Esophagus squamous epithelium (tissue), 4 donors: Measurements from ENCODE around the gene SFXN5.

Source experiments
- POLR2A ChIP-seq, 4 donors: fragments of 450-650 bp; IDR thresholded peaks; one replicate each; pipeline ENCODE4 v1.6.1; 2017; ENCODE audit warnings: antibody characterized with exemption in 4 of 4, mild to moderate bottlenecking in 4 of 4, moderate library complexity in 3 of 4
- TF ChIP-seq, protein P1 (sequence below), 6 experiments: fragments of 450-650 bp in 4 of 6; fragments of 200-600 bp in 2 of 6; sonication (generic) in 2 of 6; IDR thresholded peaks; one replicate each; pipeline ENCODE4 v1.5.1; 2016 to 2019; ENCODE audit warnings: antibody characterized with exemption in 6 of 6, mild to moderate bottlenecking in 4 of 6, moderate library complexity in 4 of 6

DNA sequence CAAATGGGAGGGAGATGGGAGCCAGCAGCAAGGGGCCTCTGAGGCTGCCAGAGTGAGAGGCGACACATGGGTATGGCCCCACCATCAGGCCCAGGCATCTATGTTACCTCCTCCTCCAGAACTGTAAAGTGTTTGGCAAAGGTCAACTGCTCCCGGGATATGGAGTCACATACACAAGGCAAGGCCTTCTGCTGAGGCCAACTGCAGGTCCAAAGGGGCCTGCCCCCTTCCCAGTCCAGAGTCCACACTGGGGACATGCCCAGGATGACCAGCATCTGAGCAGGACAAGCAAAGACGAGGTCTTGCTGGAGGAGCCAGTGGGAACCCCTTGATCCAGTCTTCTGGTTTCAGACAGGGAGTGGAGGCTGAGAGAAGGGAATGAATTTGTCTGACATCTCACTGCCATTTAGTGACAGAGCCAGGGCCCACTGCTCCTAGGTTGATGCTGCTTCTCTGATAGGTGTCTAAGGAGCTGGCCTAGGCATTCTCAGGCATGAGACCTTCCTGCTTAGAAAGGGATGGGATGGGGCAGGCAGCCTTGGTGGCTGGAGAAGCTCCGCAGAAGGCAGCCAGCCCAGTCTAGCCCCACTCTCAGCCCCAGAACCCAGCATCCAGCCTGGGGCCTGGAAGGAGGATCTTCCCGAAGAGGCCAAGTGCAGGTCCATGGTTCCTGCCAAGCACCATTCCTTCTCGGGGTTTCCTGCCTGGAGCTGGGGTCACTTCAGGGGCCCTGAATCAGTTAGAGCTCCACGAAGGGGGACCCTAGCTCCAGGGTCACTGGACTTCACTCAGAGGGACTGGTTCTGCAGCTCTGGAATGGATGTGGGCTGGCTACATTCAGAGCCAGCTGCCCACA, 127.7 kb downstream of the SFXN5 start:
- TF ChIP-seq, protein P1, sequence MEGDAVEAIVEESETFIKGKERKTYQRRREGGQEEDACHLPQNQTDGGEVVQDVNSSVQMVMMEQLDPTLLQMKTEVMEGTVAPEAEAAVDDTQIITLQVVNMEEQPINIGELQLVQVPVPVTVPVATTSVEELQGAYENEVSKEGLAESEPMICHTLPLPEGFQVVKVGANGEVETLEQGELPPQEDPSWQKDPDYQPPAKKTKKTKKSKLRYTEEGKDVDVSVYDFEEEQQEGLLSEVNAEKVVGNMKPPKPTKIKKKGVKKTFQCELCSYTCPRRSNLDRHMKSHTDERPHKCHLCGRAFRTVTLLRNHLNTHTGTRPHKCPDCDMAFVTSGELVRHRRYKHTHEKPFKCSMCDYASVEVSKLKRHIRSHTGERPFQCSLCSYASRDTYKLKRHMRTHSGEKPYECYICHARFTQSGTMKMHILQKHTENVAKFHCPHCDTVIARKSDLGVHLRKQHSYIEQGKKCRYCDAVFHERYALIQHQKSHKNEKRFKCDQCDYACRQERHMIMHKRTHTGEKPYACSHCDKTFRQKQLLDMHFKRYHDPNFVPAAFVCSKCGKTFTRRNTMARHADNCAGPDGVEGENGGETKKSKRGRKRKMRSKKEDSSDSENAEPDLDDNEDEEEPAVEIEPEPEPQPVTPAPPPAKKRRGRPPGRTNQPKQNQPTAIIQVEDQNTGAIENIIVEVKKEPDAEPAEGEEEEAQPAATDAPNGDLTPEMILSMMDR (IDR thresholded peaks at IDR 0.05): no peak
- no peak for TF ChIP-seq POLR2A (IDR thresholded peaks at IDR 0.05)
